ENCODE measurements around the gene PLA2G6.

Gene PLA2G6

GRCh38 chr22:38213990-38214301 is 32.3 kb upstream of the PLA2G6 start:
- DNase-seq (ENCODE audit: low read depth in 2 of 2): no peak

GRCh38 chr22:38213319-38213989 is 31.8 kb upstream of the PLA2G6 start:
- DNase-seq (ENCODE audit: low read depth in 2 of 2): no peak

- no peak for DNase-seq (ENCODE audit: low read depth in 2 of 2)
These were observed 30.8 kb upstream of the PLA2G6 start for GRCh38 chr22:38212442-38212841.

- DNase-seq (ENCODE audit: low read depth in 2 of 2): no peak
These were observed 29.9 kb upstream of the PLA2G6 start for GRCh38 chr22:38211556-38211955.

DNA sequence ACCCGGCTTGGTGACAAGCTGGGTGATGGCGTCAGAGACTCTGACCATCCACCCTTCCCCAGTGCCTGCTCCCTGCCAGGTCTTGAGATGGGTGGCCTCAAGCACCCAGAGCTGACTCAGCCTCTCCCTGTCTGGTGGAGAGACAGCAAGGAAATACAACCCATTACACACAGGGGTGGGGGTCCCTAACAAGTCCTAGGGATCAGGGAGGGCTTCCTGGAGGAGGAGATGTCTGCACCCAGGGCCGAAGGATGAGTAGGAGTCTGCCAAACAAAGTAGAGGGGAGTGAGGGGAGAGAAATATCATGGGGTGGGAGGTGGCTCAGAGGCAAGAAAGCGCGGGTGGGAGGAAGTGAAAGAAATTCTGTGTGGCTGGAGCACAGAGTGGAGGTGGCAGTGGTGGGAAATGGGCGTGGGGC is 26.9 kb upstream of the PLA2G6 start:
- DNase-seq (ENCODE audit: low read depth in 2 of 2): no peak

DNA sequence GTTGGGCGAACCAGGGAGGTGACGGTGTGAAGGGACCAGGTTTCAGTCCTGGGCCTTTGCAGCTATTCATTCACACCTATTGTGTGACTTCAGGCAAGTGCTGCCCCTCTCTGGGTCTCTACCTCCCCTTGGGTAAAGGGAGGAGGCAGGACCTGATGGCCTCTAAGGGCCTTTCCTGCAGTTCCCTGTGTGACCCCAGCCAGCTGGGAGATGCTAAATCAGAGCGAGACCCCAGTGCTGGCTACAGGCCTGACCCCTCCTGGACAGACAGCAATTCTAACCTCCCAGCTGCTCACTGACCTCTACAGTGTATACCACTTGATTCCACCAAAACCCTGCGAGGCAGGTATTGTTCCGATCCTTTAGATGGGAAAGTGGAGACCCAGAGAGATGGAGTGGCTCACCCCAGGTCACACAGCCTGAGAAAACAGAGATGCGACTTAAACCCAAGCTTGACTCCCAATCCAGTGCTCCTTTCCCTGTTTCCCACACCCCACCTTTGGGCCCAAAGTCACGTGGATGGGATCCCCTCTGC is 26.3 kb upstream of the PLA2G6 start:
- DNase-seq (ENCODE audit: low read depth in 2 of 2): no peak

- no peak for DNase-seq (ENCODE audit: low read depth in 2 of 2)
These were observed 23.9 kb upstream of the PLA2G6 start for GRCh38 chr22:38205261-38206128.

DNA sequence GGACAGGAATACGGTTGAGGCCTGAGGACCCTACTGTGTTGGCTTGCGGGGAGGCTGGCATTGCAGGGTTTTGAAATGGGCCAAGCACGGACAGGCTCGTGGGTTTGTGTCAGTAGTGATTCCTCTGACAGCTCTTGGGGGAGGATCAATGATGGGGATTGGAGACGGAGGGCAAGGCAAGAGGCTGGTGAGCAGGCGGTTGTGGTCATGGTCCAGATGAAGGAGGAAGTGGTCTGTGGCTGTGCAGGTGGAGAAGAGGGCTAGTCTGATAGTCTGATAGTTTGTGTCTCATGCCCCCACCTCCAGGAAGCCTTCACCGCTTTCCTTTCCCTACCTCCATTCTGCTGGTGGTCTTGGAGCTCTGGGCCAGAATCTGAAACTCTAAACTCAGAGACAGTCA is 23.2 kb upstream of the PLA2G6 start:
- no peak for DNase-seq (ENCODE audit: low read depth in 2 of 2)

DNA sequence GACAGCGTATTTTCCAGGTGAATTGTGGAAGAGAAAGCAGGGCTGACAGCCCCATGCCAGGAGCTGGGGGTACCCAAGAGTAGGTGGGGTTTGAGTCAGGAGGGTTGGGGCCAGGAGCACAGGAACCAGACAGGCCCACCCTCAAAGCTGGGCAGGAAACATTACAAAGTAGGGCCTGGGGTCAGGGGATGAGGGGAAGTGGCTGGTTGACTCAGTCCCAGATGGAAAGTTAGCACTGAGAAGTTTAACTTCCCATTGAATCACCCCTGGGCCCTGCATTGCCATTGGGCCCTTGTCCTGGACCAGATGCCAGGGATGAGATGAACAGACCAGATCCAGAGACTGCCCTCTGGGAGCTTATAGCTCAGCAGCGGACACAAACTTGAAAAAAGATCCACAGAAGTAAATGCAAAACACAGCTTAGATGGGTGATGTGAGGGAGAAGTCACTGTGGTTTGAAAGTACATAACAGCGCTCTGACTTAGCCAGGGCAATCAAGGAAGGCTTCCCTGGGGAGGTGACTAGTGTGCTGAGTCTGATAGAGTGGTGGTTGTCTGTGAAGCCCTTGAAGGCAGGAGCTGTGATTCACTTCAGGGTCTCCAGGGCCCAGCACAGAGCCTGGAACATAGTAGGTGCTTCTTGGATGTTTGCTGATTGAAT is 22.4 kb upstream of the PLA2G6 start:
- no peak for DNase-seq (ENCODE audit: low read depth in 2 of 2)

GRCh38 chr22:38203090-38203810 is 21.6 kb upstream of the PLA2G6 start:
- DNase-seq (ENCODE audit: low read depth in 2 of 2): no peak

- peak in 1 of 2 donors; percentile 19 for DNase-seq (ENCODE audit: low read depth in 2 of 2)
These were observed 20.9 kb upstream of the PLA2G6 start for GRCh38 chr22:38202437-38203089.

DNA sequence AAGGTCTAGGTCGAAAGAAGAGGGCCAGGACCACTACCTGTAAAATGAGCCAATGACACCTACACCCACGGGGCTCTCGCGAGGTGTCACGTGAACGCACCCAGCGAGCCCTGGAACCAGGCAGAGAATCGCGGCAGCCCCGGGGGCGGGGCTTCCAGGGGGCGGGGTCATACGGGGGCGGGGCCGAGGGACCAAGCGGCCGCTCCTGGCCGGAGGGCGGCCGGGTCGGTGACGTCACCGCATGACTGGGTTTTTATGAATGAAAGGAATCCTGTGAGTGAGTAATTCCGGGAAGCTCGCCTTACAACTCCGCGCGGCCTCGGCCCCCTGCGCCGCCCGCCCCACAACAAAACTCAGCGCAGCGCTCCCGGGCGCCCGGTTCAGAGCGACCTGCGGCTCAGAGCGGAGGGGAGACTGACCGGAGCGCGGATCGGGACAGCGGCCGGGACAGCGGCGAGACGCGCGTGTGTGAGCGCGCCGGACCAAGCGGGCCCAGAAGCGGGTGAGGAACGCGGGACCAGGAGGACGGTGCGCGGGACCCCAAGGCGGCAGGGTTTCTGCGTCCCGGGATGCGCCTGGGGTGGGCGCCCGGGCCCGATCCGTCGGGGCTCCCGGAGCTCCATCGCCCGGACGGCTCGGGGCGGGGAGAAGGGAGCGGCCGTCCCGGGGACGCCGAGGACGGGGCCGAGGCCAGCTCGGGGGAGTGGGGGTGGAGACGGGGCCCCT is 20.2 kb upstream of the PLA2G6 start, which contains the start of gene MAFF:
Gene MAFF, plus strand, starts transcription at position 284 of the 726 bp plus-strand sequence. CDS start 11,860 bp downstream, outside the sequence.
- peak; percentile 78 to 83 for DNase-seq (ENCODE audit: low read depth in 2 of 2)

DNA sequence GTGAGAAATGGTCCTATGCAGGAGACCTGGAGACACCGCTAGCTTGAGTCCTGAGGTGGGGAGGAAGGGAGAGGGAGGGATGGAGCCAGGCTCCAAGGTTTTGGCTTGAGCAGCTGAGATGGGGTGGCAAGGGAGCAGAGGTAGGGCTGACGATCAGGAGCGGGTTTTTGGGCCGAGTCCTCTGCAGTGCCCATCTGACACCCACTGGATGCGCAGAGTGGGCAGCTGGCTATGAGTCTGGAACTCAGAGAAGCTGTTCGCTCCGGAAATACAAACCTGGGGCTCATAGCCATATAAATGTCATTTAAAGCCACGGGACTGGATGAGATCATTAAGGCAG is 19.7 kb upstream of the PLA2G6 start:
- DNase-seq (ENCODE audit: low read depth in 2 of 2): no peak

DNA sequence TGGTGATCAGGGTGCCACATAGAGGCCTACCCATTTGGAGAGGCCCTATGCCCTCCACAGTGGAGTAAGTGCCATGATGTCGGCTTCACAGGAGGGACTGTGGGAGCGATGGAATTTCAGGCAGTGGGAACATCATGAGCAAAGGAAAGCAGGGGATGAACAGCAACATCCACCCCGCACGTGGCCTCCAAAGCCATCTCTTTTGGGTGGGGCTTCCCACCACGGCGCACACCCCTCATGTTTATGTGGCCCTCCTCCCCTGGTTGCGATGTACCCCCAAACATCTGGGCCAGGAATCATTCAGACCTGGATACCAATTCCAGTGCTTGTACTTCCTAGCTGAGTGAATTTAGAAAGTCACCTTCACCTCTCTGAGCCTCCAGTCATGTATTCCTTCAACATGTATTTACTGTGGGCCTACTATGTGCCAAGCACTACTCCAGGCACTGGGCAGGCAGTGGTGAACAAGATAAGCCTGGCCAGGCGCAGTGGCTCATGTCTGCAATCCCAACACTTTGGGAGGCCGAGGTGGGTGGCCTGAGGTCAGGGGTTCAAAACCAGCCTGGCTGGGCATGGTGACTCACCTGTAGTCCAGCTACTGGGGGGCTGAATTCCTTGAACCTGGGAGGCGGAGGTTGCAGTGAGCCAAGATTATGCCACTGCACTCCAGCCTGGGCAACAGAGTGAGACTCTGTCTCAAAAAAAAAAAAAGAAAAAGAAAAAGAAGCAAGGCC is 18.4 kb upstream of the PLA2G6 start:
- DNase-seq (ENCODE audit: low read depth in 2 of 2): no peak

- DNase-seq (ENCODE audit: low read depth in 2 of 2): no peak
These were observed 15.3 kb upstream of the PLA2G6 start for GRCh38 chr22:38196791-38197419.

DNA sequence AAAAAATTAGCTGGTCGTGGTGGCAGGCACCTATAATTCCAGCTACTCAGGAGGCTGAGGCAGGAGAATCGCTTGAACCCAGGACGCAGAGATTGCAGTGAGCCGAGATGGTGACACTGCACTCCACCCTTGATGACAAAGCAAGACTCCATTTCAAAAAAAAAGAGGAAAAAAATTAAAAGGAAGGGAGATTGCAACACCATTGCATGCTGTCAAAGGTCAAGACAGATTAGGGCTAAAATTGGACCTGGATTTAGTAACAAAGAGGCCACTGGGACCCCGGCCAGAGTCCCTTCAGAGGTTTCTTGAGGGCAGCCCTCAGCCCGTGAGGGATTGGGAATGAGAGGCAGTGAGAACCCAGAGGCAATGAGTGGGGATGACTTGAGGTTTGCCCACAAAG is 11.9 kb upstream of the PLA2G6 start:
- DNase-seq (ENCODE audit: low read depth in 2 of 2): no peak

DNA sequence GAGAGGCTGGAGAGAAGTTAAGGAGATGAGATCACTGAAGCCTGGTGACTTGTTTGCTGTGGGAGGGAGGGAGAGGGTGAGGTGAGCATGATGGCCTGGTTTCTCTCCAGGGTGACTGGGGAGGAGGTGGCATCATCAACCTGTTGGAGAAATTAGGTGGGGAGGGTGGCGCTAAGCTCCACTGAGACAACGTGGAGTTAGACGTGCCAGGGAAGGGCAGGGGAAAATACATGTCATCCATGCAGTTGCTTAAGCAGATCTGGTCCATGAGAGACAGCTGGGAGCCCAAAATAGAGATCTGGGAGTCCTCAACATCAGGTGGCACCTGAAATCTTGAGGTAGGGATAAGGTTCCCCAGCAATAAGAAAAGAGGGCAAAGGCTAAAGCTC is 10.8 kb upstream of the PLA2G6 start:
- DNase-seq (ENCODE audit: low read depth in 2 of 2): no peak

- DNase-seq (ENCODE audit: low read depth in 2 of 2): no peak
These were observed 10.3 kb upstream of the PLA2G6 start for GRCh38 chr22:38191731-38192474.

GRCh38 chr22:38191055-38191454 is 9.4 kb upstream of the PLA2G6 start:
- DNase-seq (ENCODE audit: low read depth in 2 of 2): no peak

Measured in stimulated activated CD8-positive, alpha-beta memory T cell treated with anti-CD3 and anti-CD28 coated beads, Interleukin-7, amount 100 ng/mL, for 1 hour (primary cell).